Epithelial cell of esophagus (primary cell): ENCODE measurements around the gene LSM7.

ENCODE experiments used
- DNase-seq: peaks from one replicate; pipeline ENCODE4 v3.0.0; 2010; ENCODE audit warnings: low read depth
- H3K4me3 ChIP-seq: 2 replicates; pipeline ENCODE4 v1.5.1; 2011; ENCODE audit warnings: mild to moderate bottlenecking, low read length, control low read depth
- CTCF ChIP-seq: IDR thresholded peaks from 2 replicates; pipeline ENCODE4 v1.5.1; 2011; ENCODE audit warnings: low read depth, mild to moderate bottlenecking, low read length, control low read depth, inconsistent platforms; ENCODE audit not compliant: insufficient read depth; ENCODE audit errors: missing control alignments

Gene LSM7

DNA sequence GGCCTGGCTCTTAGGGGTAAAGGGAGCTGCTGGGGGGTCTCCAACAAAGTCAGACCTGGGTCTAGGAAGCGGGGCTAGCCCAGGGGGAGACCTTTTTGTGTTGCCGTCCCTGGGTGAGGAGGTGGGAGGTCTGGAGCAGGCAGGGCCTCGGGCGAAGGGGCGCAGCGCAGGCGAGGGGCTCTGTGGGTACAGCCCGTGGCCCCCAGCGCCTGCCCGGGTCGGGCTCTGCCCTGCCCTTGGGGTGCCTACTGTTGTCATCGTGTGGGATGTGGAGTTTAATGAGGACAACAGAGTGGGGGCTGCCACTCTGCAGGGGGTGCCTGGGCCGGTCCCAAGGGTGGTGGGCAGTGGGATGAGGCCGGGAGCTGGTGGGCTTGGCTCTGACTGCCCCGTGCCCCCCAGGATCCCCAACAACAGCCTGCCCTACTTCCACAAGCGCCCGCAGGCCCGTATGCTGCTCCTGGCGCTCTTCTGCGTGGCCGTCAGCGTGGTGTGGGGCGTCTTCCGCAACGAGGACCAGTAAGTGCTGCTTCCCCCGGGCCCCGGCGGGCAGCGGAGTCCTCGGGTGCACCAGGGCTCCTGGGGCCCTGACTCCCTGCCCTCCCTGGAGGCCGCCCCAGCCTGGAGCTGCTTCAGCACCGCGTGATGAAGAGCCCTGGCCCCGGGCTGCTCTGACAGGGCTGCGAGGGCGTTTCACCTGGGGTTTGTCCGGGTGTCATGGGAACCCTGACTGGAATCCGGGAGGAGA lies 12.3 kb upstream of the LSM7 start:
- no peak for DNase-seq
- H3K4me3 ChIP-seq = no peak overlapping the region
- no peak for TF ChIP-seq CTCF

GRCh38 chr19:2339644-2340310 lies 11.4 kb upstream of the LSM7 start:
- H3K4me3 ChIP-seq = no peak overlapping the region
- TF ChIP-seq CTCF = no peak
- DNase-seq = no peak

DNA sequence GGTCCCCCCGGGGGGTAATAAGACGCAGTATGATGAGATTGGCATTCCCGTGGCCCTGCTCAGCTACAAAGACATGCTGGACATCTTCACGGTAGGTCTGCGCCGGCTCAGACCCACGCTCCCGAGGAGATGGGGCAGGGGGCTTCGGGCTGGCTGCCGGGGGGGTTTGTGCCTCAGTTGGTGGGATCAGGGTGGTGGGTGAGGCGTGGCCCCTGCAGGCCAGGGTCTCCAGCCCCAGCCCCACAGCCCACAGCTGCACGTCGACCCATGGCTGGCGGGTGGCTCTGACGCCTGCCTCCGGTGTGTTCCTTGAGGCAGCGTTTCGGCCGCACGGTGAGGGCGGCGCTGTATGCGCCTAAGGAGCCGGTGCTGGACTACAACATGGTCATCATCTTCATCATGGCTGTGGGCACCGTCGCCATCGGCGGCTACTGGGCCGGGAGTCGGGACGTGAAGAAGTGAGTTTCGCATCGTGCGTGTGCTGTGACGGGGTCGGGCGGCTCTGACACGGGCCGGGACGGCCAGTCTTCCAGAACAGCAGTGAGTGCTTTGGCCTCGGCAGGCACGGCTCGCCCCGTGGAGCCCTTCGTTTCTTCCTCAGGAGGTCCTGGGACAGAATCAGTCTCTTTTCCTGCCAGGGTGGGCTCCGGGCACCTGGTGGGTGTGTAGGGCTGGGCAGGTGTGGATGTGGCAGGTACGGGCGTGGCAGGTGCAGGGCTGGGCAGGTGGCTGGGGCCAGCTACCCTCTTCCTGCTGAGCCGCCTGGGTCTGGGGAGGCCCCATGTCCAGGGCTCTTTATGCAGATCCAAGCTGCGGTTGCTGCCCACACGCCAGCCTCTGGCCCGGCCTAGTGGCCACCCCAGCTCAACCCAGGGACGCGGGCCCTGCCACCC lies 10.6 kb upstream of the LSM7 start:
- DNase-seq = no peak
- no peak for TF ChIP-seq CTCF
- no peak overlapping the region for H3K4me3 ChIP-seq

- H3K4me3 ChIP-seq = no peak overlapping the region
- TF ChIP-seq CTCF = no peak
- no peak for DNase-seq
Observed at GRCh38 chr19:2338055-2338615, 9.7 kb upstream of the LSM7 start.

DNA sequence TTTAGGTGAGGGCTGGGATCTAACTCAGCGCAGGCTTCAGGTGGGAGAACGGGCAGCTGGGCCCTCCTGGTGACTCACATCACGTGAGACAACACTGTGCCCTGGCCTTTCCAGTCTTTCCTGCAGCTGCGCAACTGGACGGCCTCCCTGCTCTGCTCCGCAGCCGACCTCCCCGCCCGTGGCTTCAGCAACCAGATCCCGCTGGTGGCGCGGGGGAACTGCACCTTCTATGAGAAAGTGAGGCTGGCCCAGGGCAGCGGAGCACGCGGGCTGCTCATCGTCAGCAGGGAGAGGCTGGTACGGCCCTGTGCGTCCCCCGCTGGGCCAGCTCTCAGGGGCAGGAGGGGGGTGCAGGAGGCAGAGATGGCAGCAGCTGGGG lies 8.9 kb upstream of the LSM7 start:
- H3K4me3 ChIP-seq = no peak overlapping the region
- peak; percentile 45 for DNase-seq
- peak; percentile 28 for TF ChIP-seq CTCF

GRCh38 chr19:2336528-2337328 lies 8.3 kb upstream of the LSM7 start:
- TF ChIP-seq CTCF = no peak
- no peak overlapping the region for H3K4me3 ChIP-seq
- no peak for DNase-seq
